ENCODE results near the gene PARD3B.
A peak's percentile ranks its signal among the peaks of the same experiment; 100 is the strongest.

Gene PARD3B

GRCh38 chr2:205402011-205402410 lies 856.7 kb downstream of the PARD3B start:
- intact Hi-C loops (cut with DNase I) = no loop called here
- no peak for DNase-seq

GRCh38 chr2:205403244-205403825 lies 858.1 kb downstream of the PARD3B start:
- DNase-seq = no peak
- intact Hi-C loops (cut with DNase I) = no loop called here

- intact Hi-C loops (cut with DNase I) = no loop called here
- no peak for DNase-seq
Observed at GRCh38 chr2:205405194-205405593, 859.9 kb downstream of the PARD3B start.

- intact Hi-C loops (cut with DNase I) = no loop called here
- no peak for DNase-seq
Observed at GRCh38 chr2:205405752-205406151, 860.5 kb downstream of the PARD3B start.

GRCh38 chr2:205407984-205408383 lies 862.7 kb downstream of the PARD3B start:
- intact Hi-C loops (cut with DNase I) = no loop called here

GRCh38 chr2:205408696-205409095 lies 863.4 kb downstream of the PARD3B start:
- intact Hi-C loops (cut with DNase I) = no loop called here
- no peak for DNase-seq

More at GRCh38 chr2:205407984-205408383, 862.7 kb downstream of the PARD3B start:
- DNase-seq = no peak

GRCh38 chr2:205409411-205409810 lies 864.1 kb downstream of the PARD3B start:
- DNase-seq = no peak
- intact Hi-C loops (cut with DNase I) = no loop called here

- intact Hi-C loops (cut with DNase I) = no loop called here
- peak in 9 of 10 donors; percentile 16 to 77 (median 38) for DNase-seq
Observed at GRCh38 chr2:205411558-205411957, 866.3 kb downstream of the PARD3B start.

GRCh38 chr2:205424326-205424725 lies 879.1 kb downstream of the PARD3B start:
- intact Hi-C loops (cut with DNase I) = no loop called here
- no peak for DNase-seq

GRCh38 chr2:205425102-205425501 lies 879.8 kb downstream of the PARD3B start:
- no peak for DNase-seq
- intact Hi-C loops (cut with DNase I) = no loop called here

GRCh38 chr2:205427112-205427511 lies 881.8 kb downstream of the PARD3B start:
- intact Hi-C loops (cut with DNase I) = no loop called here
- no peak for DNase-seq

GRCh38 chr2:205428811-205429210 lies 883.5 kb downstream of the PARD3B start:
- DNase-seq = no peak
- intact Hi-C loops (cut with DNase I) = no loop called here

- intact Hi-C loops (cut with DNase I) = no loop called here
- no peak for DNase-seq
Observed at GRCh38 chr2:205435970-205436369, 890.7 kb downstream of the PARD3B start.

GRCh38 chr2:205438241-205438640 lies 893.0 kb downstream of the PARD3B start:
- no peak for DNase-seq
- intact Hi-C loops (cut with DNase I) = no loop called here

GRCh38 chr2:205439621-205440020 lies 894.3 kb downstream of the PARD3B start:
- intact Hi-C loops (cut with DNase I) = no loop called here
- DNase-seq = no peak

GRCh38 chr2:205441524-205441923 lies 896.2 kb downstream of the PARD3B start:
- DNase-seq = no peak
- intact Hi-C loops (cut with DNase I) = no loop called here

GRCh38 chr2:205448189-205448588 lies 902.9 kb downstream of the PARD3B start:
- intact Hi-C loops (cut with DNase I) = no loop called here
- DNase-seq = no peak

GRCh38 chr2:205451901-205452512 lies 906.7 kb downstream of the PARD3B start:
- DNase-seq = no peak
- intact Hi-C loops (cut with DNase I) = no loop called here

GRCh38 chr2:205453202-205453601 lies 907.9 kb downstream of the PARD3B start:
- intact Hi-C loops (cut with DNase I) = no loop called here
- no peak for DNase-seq

GRCh38 chr2:205456682-205457081 lies 911.4 kb downstream of the PARD3B start:
- intact Hi-C loops (cut with DNase I) = no loop called here
- DNase-seq = no peak

GRCh38 chr2:205460217-205460616 lies 914.9 kb downstream of the PARD3B start:
- DNase-seq = no peak
- intact Hi-C loops (cut with DNase I) = no loop called here

GRCh38 chr2:205461169-205461568 lies 915.9 kb downstream of the PARD3B start:
- intact Hi-C loops (cut with DNase I) = no loop called here
- no peak for DNase-seq

Measured in posterior cingulate gyrus (tissue), 11 donors.